Breast epithelium (tissue), 3 donors: ENCODE measurements around the gene ZNF710.

ENCODE experiments used
- CTCF ChIP-seq, 3 donors: fragments of 450-650 bp; IDR thresholded peaks; one replicate each; pipeline ENCODE4 v1.5.1; 2016 to 2017; ENCODE audit warnings: antibody characterized with exemption in 3 of 3, mild to moderate bottlenecking in 3 of 3, moderate library complexity in 3 of 3
- POLR2A ChIP-seq: fragments of 450-650 bp; IDR thresholded peaks from one replicate; pipeline ENCODE4 v1.6.1; 2016; ENCODE audit warnings: antibody characterized with exemption, mild to moderate bottlenecking, moderate library complexity
- POLR2AphosphoS5 ChIP-seq, 3 donors: sonication (generic); formaldehyde crosslinking; IDR thresholded peaks; one replicate each; pipeline ENCODE4 v1.6.1; 2017; ENCODE audit warnings: antibody characterized with exemption in 3 of 3

DNA sequence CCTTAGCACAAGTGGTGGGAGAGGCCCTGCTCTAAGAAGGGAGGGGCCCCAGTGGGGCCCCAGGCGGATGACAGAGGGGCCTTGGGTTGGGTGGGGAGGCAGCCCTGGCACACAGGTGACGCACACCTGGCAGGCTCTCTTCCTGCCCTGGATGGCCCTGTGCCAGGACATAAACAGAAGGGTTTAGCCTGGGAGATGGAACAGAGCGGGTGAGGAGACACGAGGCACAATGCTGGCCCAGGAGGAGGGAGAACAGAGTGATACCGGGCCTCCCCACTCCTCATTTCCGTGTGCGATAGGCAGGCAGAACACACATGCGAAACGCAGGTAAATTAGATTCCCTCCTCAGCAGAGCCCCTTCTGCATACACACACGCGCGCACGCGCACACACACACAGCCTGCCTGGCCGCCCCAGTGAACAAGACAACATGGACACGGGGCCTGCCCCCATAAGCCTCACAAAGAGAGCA, 61.4 kb downstream of the ZNF710 start:
- TF ChIP-seq CTCF (IDR thresholded peaks at IDR 0.05), result no peak
- no peak for TF ChIP-seq POLR2A
- no peak for TF ChIP-seq POLR2AphosphoS5 (IDR thresholded peaks at IDR 0.05)
